Prostate gland (tissue), 2 donors: ENCODE data around the gene NOD2. TPM values are rescaled to one million over a fixed set of nuclear protein-coding genes. Genes with fewer than 3 reads are reported as not detected.

ENCODE experiments used
- DNase-seq: peaks from one replicate; pipeline ENCODE4 v3.0.0-alpha.2; 2019; ENCODE audit warnings: low spot score
- H3K27ac ChIP-seq, 2 donors: fragments of 200-600 bp; sonication (generic); 2 replicates each; pipeline ENCODE4 v1.5.1; 2017 to 2019
- H3K27me3 ChIP-seq: fragments of 200-600 bp; sonication (generic); replicated peaks from 2 replicates; pipeline ENCODE4 v1.5.1; 2019; ENCODE audit not compliant: insufficient read depth
- H3K36me3 ChIP-seq, 2 donors: fragments of 200-600 bp; sonication (generic); 1 replicate in 1 of 2; 2 replicates in 1 of 2; pipeline versions ENCODE4 v1.5.1 to v1.8.1; 2017 to 2019
- H3K4me1 ChIP-seq: fragments of 200-600 bp; sonication (generic); replicated peaks from 2 replicates; pipeline ENCODE4 v1.5.1; 2019
- H3K4me3 ChIP-seq, 2 donors: fragments of 200-600 bp; sonication (generic); 2 replicates each; pipeline ENCODE4 v1.5.1; 2017 to 2019
- H3K9me3 ChIP-seq: fragments of 200-600 bp; sonication (generic); 2 replicates; pipeline ENCODE4 v1.5.1; 2017
- CTCF ChIP-seq, 4 experiments: fragments of 200-600 bp in 2 of 4; fragments of 450-650 bp in 2 of 4; sonication (generic) in 2 of 4; IDR thresholded peaks; 1 replicate in 3 of 4; 2 replicates in 1 of 4; pipeline ENCODE4 v1.5.1; 2016 to 2019; ENCODE audit warnings: antibody characterized with exemption in 4 of 4, mild to moderate bottlenecking in 2 of 4, moderate library complexity in 2 of 4
- POLR2A ChIP-seq: fragments of 450-650 bp; IDR thresholded peaks from one replicate; pipeline ENCODE4 v1.6.1; 2016; ENCODE audit warnings: antibody characterized with exemption, mild to moderate bottlenecking
- POLR2AphosphoS5 ChIP-seq: sonication (generic); formaldehyde crosslinking; IDR thresholded peaks from one replicate; pipeline ENCODE4 v1.6.1; 2017; ENCODE audit warnings: antibody characterized with exemption
- WGBS: methylation state at CpG from one replicate; pipeline ENCODE4 v1.1.5; 2018; 5-methylcytosine and 5-hydroxymethylcytosine counted together
- intact Hi-C: fragments of 100-400 bp; cut with DNase I; formaldehyde crosslinking; loops from one replicate; pipeline ENCODE4 v1.14.2; 2022
- total RNA-seq, 2 donors: library from RNA; depleted of rRNA; stranded (reverse); fragments of >200 nt; gene quantifications; one replicate each; pipeline ENCODE4 v1.1.0, GENCODE V29; 2016

The NOD2 gene
- total RNA-seq, 2 donors from 2014 or later, result 2.8 to 5.6 TPM

- Histone ChIP-seq H3K9me3 (no peaks in the 10 kb centered on the region), H3K36me3 (no peaks in the 10 kb centered on the region), H3K4me3 (no peak overlapping the region), H3K4me1 (no peaks in the 10 kb centered on the region), H3K27me3 (no peaks in the 10 kb centered on the region), H3K27ac (no peak overlapping the region)
- DNase-seq, result no peak
- no peak for TF ChIP-seq POLR2A
- TF ChIP-seq CTCF (IDR thresholded peaks at IDR 0.05), result no peak
- no peak for TF ChIP-seq POLR2AphosphoS5
- intact Hi-C loops, result no loop called here
- 80% methylated on average over 3 of the region's 3 CpGs for WGBS
These were observed 4.5 kb upstream of the NOD2 start for GRCh38 chr16:50688867-50689266.

GRCh38 chr16:50690177-50690576 is 3.2 kb upstream of the NOD2 start:
- Histone ChIP-seq H3K9me3 (no peaks in the 10 kb centered on the region), H3K27ac (no peak overlapping the region), H3K36me3 (no peaks in the 10 kb centered on the region), H3K27me3 (no peaks in the 10 kb centered on the region), H3K4me1 (no peaks in the 10 kb centered on the region), H3K4me3 (no peak overlapping the region)
- no peak for DNase-seq
- intact Hi-C loops, result no loop called here
- TF ChIP-seq POLR2A (no peak), POLR2AphosphoS5 (no peak)
- 88% methylated on average over 2 of the region's 2 CpGs for WGBS

GRCh38 chr16:50692644-50692998 is 785 bp upstream of the NOD2 start:
- no peaks in the 10 kb centered on the region for H3K36me3 ChIP-seq
- H3K27me3 ChIP-seq, result no peaks in the 10 kb centered on the region
- no peak overlapping the region for H3K4me3 ChIP-seq
- no peaks in the 10 kb centered on the region for H3K4me1 ChIP-seq
- TF ChIP-seq POLR2AphosphoS5, result no peak
- no peak for TF ChIP-seq POLR2A
- TF ChIP-seq CTCF (IDR thresholded peaks at IDR 0.05), result no peak
- intact Hi-C loops, result no loop called here
- WGBS, result 83% methylated on average over 4 of the region's 4 CpGs
- no peaks in the 10 kb centered on the region for H3K9me3 ChIP-seq
- no peak for DNase-seq
- H3K27ac ChIP-seq, result no peak overlapping the region

GRCh38 chr16:50694206-50694605 is 800 bp downstream of the NOD2 start:
- H3K4me1 ChIP-seq, result no peaks in the 10 kb centered on the region
- no peak for TF ChIP-seq POLR2AphosphoS5
- TF ChIP-seq POLR2A, result no peak
- TF ChIP-seq CTCF (IDR thresholded peaks at IDR 0.05), result no peak
- DNase-seq, result no peak
- no peaks in the 10 kb centered on the region for H3K9me3 ChIP-seq
- intact Hi-C loops, result no loop called here
- H3K4me3 ChIP-seq, result no peak overlapping the region
- H3K36me3 ChIP-seq, result no peaks in the 10 kb centered on the region
- no peak overlapping the region for H3K27ac ChIP-seq
- WGBS, result 100% methylated on average over 2 of the region's 2 CpGs
- H3K27me3 ChIP-seq, result no peaks in the 10 kb centered on the region

- no peak for DNase-seq
- Histone ChIP-seq H3K4me3 (no peak overlapping the region), H3K9me3 (no peaks in the 10 kb centered on the region), H3K27ac (no peak overlapping the region), H3K4me1 (no peaks in the 10 kb centered on the region), H3K36me3 (no peaks in the 10 kb centered on the region), H3K27me3 (no peaks in the 10 kb centered on the region)
- 94% methylated on average over 9 of the region's 9 CpGs for WGBS
- no peak for TF ChIP-seq CTCF (IDR thresholded peaks at IDR 0.05)
- no peak for TF ChIP-seq POLR2AphosphoS5
- no peak for TF ChIP-seq POLR2A
- intact Hi-C loops, result loop anchor here (5.0 kb wide), 1 partner anchor 47 kb away; the partner anchor contains the start of gene CYLD
These were observed 1.9 kb downstream of the NOD2 start for GRCh38 chr16:50695017-50696000.
